Measurements from ENCODE around the gene PMS1. TPM values are rescaled to one million over a fixed set of nuclear protein-coding genes. Genes with fewer than 3 reads are reported as not detected.

PMS1 gene
- total and polyA plus RNA-seq, 9 of the 15 experiments (the other 6 are each of a cell fraction or from before 2014, with no cell fraction given): 14.5 to 29.8 (median 24.7) TPM

DNA sequence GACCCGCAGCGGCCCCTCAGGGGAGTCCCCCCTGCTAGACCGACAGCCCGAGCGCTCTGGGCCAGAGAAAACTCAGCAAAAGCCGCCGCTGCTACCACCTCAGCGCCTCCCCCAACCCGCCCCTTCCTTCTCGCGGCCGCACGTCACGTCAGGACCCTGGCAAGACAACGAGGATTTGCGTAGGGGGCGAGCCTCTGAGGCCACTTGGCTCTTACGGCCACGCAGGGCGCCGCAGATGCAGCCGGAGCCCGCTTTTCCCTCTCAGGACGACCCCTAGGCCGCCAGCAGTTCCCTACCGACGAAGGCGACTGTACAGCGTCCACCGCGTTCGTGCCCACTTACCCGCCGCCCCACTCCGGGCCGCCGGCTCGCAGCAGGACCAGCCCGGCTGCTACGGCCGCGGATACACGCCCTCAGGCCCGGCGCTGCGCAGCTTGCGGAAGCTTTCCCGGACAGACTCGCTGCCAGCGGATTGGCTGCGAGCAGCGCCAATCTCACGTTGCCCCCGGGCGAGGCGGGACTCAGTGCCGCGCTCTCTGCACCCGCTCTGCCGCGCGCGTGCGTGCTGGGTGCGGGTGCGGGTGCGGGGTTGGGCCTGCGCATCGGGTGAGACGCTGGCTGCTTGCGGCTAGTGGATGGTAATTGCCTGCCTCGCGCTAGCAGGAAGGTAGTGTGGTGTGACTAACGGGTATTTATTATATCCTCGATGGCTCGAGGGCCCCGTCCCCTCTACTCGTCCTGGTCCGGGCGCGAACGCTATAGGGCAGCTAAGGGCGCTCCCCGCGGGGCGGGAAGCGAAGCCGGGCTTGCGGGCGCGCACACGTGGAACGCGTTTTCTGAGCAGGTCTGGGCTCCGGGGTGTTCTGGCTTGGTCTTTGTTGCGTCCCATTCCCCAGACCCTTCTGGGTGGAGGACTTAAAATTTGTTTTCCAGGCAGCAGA lies at the start of gene PMS1, which contains the start of gene ORMDL1 (continued):
- TF ChIP-seq, protein P1, sequence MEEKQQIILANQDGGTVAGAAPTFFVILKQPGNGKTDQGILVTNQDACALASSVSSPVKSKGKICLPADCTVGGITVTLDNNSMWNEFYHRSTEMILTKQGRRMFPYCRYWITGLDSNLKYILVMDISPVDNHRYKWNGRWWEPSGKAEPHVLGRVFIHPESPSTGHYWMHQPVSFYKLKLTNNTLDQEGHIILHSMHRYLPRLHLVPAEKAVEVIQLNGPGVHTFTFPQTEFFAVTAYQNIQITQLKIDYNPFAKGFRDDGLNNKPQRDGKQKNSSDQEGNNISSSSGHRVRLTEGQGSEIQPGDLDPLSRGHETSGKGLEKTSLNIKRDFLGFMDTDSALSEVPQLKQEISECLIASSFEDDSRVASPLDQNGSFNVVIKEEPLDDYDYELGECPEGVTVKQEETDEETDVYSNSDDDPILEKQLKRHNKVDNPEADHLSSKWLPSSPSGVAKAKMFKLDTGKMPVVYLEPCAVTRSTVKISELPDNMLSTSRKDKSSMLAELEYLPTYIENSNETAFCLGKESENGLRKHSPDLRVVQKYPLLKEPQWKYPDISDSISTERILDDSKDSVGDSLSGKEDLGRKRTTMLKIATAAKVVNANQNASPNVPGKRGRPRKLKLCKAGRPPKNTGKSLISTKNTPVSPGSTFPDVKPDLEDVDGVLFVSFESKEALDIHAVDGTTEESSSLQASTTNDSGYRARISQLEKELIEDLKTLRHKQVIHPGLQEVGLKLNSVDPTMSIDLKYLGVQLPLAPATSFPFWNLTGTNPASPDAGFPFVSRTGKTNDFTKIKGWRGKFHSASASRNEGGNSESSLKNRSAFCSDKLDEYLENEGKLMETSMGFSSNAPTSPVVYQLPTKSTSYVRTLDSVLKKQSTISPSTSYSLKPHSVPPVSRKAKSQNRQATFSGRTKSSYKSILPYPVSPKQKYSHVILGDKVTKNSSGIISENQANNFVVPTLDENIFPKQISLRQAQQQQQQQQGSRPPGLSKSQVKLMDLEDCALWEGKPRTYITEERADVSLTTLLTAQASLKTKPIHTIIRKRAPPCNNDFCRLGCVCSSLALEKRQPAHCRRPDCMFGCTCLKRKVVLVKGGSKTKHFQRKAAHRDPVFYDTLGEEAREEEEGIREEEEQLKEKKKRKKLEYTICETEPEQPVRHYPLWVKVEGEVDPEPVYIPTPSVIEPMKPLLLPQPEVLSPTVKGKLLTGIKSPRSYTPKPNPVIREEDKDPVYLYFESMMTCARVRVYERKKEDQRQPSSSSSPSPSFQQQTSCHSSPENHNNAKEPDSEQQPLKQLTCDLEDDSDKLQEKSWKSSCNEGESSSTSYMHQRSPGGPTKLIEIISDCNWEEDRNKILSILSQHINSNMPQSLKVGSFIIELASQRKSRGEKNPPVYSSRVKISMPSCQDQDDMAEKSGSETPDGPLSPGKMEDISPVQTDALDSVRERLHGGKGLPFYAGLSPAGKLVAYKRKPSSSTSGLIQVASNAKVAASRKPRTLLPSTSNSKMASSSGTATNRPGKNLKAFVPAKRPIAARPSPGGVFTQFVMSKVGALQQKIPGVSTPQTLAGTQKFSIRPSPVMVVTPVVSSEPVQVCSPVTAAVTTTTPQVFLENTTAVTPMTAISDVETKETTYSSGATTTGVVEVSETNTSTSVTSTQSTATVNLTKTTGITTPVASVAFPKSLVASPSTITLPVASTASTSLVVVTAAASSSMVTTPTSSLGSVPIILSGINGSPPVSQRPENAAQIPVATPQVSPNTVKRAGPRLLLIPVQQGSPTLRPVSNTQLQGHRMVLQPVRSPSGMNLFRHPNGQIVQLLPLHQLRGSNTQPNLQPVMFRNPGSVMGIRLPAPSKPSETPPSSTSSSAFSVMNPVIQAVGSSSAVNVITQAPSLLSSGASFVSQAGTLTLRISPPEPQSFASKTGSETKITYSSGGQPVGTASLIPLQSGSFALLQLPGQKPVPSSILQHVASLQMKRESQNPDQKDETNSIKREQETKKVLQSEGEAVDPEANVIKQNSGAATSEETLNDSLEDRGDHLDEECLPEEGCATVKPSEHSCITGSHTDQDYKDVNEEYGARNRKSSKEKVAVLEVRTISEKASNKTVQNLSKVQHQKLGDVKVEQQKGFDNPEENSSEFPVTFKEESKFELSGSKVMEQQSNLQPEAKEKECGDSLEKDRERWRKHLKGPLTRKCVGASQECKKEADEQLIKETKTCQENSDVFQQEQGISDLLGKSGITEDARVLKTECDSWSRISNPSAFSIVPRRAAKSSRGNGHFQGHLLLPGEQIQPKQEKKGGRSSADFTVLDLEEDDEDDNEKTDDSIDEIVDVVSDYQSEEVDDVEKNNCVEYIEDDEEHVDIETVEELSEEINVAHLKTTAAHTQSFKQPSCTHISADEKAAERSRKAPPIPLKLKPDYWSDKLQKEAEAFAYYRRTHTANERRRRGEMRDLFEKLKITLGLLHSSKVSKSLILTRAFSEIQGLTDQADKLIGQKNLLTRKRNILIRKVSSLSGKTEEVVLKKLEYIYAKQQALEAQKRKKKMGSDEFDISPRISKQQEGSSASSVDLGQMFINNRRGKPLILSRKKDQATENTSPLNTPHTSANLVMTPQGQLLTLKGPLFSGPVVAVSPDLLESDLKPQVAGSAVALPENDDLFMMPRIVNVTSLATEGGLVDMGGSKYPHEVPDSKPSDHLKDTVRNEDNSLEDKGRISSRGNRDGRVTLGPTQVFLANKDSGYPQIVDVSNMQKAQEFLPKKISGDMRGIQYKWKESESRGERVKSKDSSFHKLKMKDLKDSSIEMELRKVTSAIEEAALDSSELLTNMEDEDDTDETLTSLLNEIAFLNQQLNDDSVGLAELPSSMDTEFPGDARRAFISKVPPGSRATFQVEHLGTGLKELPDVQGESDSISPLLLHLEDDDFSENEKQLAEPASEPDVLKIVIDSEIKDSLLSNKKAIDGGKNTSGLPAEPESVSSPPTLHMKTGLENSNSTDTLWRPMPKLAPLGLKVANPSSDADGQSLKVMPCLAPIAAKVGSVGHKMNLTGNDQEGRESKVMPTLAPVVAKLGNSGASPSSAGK (IDR thresholded peaks at IDR 0.05): peak; percentile 87
- TF ChIP-seq NR2F6 (CRISPR knock-in tag; IDR thresholded peaks at IDR 0.05): no peak
- TF ChIP-seq FOS (IDR thresholded peaks at IDR 0.05; ENCODE audit: extremely low read depth, insufficient read length): peak; percentile 65
- peak; percentile 97; the same call in 1 of the 2 replicates for TF ChIP-seq TAF15 (IDR thresholded peaks at IDR 0.05; ENCODE audit: low read depth, low read length)
- TF ChIP-seq CREBBP (IDR thresholded peaks at IDR 0.05; ENCODE audit: low read depth, low read length): no peak
- peak; percentile 96 for TF ChIP-seq PRDM10 (IDR thresholded peaks at IDR 0.05; ENCODE audit: partially characterized antibody)
- TF ChIP-seq, protein P2, sequence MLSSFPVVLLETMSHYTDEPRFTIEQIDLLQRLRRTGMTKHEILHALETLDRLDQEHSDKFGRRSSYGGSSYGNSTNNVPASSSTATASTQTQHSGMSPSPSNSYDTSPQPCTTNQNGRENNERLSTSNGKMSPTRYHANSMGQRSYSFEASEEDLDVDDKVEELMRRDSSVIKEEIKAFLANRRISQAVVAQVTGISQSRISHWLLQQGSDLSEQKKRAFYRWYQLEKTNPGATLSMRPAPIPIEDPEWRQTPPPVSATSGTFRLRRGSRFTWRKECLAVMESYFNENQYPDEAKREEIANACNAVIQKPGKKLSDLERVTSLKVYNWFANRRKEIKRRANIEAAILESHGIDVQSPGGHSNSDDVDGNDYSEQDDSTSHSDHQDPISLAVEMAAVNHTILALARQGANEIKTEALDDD (IDR thresholded peaks at IDR 0.05): no peak
- no peak for TF ChIP-seq ZNF699 (CRISPR knock-in tag; IDR thresholded peaks at IDR 0.05; ENCODE audit: insufficient replicate concordance)
- peak; percentile 38; the same call in 1 of the 2 replicates for TF ChIP-seq ESRRA (IDR thresholded peaks at IDR 0.05; ENCODE audit: borderline replicate concordance, low read depth)
- TF ChIP-seq ZNF586 (CRISPR knock-in tag; conservative IDR thresholded peaks at IDR 0.05): no peak
